Smooth muscle cell of the pulmonary artery (primary cell): Measurements from ENCODE around the gene CFAP61. TPM values are rescaled to one million over a fixed set of nuclear protein-coding genes. Genes with fewer than 3 reads are reported as not detected.

Experiments
- total RNA-seq: library from RNA; depleted of rRNA; stranded (reverse); fragments of >200 nt; gene quantifications from 2 replicates; pipeline ENCODE4 v1.2.3, GENCODE V29; 2014

The CFAP61 gene, protein sequence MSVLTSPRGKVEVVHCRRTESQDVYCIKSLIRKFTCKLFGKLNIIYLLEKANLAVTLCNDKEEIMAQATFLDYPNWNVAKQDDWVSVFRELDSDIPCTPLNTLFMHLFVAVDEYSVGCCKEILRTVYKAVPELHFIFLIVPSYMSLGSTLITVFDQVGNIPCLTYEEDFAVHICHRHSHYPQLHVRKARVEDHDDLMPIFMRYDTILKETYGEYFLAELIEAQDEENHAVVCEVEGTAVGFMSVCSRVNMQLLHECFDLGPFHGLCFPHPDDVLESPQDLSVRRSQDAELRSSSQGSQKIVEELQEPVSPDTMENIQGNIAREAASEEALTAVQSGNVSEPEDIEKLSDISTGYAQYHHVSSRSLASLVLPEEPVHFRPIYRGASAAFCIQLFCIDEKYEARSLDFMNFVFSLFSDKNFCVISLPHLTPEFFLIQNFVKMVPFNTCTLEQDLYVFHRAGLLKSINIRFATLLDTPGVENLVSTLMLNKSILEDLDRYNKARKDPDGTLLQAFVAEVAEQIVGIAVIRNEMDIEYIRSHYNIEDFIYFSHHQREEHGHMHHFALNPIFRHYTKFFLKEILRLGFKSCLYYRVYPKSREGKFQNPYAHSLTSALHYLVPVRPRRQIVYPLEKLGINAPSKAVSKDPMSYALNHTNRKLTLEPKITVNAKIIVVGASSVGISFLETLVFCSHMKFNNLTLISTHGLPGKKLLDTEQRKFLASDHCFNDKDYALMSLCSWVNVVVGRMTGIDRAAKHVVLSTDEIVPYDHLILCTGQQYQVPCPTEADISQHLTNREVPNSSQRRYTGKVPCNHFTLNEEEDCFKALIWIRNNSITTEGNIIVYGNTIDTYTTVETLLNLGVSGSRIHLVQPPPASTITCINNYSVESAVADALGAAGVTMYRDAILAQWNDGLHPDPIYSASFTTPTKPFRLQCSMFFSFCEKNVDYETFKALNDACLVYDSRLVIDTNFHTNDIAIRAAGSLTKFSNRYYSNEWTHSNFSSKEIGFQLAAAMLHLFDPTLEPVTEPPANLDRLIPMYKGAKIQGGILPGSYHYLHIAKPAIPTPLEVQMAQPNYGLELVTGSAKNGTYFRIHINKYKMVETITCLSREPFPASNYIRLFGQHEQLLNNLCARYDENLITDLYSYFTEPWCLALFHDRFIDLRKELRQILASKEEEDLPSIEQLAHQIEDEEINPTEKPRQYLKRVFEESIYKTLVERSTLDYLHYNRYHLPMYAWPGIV
- not detected in 2 replicates for total RNA-seq

DNA sequence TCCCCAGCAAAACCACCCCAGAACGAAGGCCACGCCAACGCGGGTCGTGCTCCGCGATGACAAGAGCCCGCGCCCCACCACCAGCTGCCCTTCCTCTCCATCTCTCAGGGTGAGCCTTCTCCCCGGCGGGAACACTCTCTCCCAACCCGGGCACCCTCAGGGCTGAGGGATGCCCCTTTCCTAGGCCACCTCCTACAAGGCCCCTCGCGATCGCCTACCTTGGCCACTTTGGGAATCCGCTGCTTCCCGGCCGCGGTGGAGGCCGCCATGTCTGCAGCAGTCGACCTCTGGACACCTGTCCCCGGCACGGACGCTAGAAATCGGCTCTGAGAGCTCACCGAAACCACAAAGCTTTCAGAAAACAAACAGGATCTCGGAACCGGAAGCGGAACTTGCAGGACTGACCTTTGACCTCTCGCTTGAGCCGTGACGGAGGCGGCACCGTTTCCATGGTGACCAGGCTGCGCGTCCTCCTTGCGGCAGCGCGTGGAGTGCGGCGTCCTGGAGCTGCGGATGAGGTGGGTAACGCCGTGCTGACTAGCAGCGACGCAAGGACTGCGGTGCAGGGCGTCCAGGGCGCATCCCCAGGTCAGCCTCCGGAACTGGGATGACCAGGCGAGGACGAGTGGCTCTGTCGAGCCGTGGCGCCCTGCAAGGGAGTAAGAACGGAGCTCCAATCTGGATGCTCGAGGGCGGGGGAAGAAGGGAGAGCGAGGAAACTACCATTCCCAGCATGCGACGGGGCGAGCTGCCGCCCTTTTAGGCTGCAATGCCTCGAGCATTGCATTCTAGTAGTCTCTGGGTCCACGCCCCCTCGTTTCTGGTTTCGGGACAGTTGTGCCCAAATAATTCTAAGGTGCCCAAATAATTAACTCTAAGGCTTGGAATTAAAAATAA lies at the start of gene CFAP61, which contains the start of gene CRNKL1:
Gene CFAP61 (plus strand): TSS at position 459 of the 897 bp plus-strand sequence. CDS start 4,122 bp downstream, outside the sequence.
Gene CRNKL1 (minus strand): TSS at position 393 of the 897 bp plus-strand sequence. CDS start 124 bp downstream, at position 269.

DNA sequence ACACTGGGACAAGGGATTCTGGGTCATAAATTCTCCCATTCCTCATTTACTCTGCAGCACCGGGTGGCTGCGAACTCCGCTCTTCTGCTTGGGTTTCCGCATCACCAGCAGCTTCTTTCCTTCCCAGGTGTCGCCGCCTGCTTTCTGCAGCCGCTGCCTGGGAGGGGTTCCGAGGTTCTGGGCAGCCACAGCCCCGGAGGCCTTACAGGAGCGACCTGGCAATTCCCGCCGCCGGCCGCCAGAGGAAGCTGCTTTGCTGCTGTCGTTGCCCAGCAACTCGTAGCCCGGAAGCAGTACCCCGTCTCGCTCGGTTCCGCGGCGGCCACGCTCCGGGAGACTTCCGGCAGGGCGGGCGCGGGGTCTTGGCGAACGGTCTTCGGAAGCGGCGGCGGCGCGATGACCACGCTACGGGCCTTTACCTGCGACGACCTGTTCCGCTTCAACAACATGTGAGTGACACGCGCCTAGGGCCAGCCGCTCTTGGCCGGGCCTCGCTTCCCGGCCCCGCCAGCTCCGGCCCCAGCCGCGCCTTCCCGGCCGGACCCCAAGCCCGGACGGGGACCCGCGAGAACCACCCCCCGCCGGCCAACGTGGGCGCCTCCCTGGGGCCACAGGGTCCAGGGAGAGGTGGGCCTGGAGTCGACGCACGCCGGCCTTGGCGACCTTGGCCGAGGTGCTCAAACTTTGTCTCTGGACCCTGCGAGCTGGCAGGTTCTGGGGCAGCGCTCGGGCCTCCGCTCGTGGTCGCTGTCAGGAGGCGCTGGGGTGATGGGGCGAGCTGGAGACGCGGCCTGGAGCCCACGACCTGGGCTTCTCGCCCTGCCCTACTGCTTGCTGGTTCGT lies 35.1 kb upstream of the CFAP61 start, which contains the start of gene NAA20:
Gene NAA20 (plus strand): TSS at position 362 of the 843 bp plus-strand sequence. CDS start 35 bp downstream, at position 397.

DNA sequence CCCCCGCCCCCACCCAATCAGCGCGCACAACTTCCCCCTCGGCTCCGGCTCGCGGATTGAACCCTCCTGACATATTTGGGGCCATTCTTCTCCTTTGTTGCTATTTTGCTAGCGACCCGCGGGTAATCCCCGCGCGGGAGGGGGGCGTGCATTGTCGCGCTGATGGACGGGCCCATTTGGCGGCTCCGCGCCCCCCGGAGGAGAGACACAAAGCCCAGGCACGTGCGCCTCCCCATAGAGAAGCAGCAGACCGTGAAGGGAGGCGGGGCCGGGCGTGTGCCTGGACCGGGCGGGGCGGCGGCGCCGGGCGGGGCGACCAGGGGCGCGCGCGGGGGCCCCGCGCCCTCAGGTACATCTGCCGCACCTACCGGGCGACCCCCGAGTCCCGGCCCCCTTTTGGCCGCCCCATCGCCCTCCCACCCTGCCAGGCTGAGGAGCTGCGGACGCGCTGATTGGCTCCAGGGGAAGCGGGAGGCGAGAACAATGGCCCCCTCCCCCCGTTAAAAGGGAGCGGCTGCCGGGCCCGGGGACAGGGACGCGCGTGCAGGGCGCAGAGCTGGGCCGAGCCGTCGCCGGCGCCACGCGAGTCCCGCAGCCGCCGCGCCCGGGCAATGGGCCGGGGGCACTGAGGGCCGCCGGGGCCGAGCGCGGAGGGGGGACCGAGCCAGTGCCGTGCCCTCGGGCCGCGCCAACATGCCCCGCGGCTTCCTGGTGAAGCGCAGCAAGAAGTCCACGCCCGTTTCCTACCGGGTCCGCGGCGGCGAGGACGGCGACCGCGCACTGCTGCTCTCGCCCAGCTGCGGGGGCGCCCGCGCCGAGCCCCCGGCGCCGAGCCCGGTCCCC lies 315.5 kb downstream of the CFAP61 start, which contains the start of gene INSM1:
Gene INSM1 (plus strand): TSS at position 530 of the 843 bp plus-strand sequence. CDS start 164 bp downstream, at position 694.

Other genes with a start within 250 kb of the CFAP61 start
- 27.8 and 29.6 TPM in 2 replicates for gene NAA20, start 35.2 kb upstream of the CFAP61 start, total RNA-seq
- 20.1 and 27.4 TPM in 2 replicates for gene CRNKL1, start 66 bp upstream of the CFAP61 start, total RNA-seq